GM18519 (cell line): ENCODE data around the gene BTG4.

Experiments
- ATAC-seq: cut with Tn5 transposase; IDR thresholded peaks from one replicate; pipeline ENCODE4 v1.9.1; 2021; ENCODE audit warnings: mild to moderate bottlenecking, moderate library complexity; ENCODE audit not compliant: unreplicated experiment, low FRiP score

The BTG4 gene

DNA sequence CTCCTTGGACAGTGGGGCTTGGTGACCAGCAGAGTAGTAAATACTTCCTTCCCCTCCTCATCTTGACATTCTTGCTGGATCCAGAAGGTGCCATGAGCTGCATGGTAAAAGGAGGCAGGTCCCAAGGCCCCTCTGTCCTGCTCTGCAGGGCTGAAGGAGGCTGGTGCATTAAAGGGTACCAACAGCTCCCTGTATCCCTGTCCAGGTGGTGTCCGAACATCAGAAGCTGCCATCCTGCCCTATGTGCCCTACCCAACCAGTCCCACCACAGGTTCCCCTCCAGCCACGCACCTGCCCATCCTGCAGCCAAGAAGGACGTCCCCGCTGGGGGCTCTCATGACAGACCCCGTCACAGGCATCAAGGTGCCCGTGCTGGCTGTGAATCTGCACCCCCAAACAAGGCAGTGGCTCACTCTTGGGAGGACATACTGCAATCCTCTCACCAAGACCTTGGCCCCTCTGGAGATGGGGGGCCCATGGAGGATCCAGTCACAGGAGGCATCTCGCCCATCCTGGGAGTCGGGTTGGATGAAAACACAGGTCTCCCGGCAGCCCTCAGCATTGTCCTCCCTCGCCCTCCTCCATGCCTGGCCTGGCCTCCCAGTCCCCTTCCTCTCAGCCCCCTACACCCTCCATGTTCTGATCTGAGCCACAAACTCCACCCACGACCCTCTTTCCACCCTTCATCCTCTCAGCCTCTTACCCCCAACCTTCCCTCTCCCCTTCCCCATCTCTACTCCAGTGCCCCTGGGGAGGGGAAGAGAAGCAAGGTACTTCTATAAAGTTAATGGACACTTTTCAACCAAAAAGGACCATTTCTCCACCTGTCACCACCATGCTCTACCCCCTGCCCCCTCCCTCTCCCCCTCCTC is 55.1 kb downstream of the BTG4 start:
- no peak for ATAC-seq

- no peak for ATAC-seq
Observed at GRCh38 chr11:111456086-111456858, 55.9 kb downstream of the BTG4 start.

- ATAC-seq: no peak
Observed at GRCh38 chr11:111455291-111456085, 56.7 kb downstream of the BTG4 start.

GRCh38 chr11:111454561-111455192 is 57.5 kb downstream of the BTG4 start:
- no peak for ATAC-seq

GRCh38 chr11:111452817-111453552 is 59.2 kb downstream of the BTG4 start:
- ATAC-seq: no peak

DNA sequence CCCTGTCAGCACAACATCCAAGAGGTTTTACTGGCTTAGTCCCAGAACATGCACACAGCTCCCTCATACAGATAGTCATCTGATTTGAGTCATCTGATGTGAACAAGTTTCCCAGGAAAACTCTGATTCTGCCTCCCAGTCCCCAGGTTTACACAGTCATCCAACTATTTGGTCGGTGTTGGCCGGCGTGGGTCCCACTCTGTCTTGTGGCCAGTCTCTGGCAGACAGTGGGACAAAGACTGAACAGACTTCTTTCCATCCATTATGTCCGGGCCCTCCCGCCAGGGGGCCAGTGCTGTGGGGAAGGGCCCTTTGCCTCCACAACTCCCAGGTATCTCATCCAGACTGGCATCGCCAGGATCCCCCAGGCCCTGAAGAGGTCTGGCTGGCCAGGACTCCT is 60.0 kb downstream of the BTG4 start:
- ATAC-seq: no peak

- peak; percentile 80 for ATAC-seq
Observed at GRCh38 chr11:111450480-111451320, 61.5 kb downstream of the BTG4 start.

- ATAC-seq: no peak
Observed at GRCh38 chr11:111449696-111450479, 62.3 kb downstream of the BTG4 start.

- ATAC-seq: no peak
Observed at GRCh38 chr11:111448831-111449557, 63.2 kb downstream of the BTG4 start.

GRCh38 chr11:111448414-111448813 is 63.8 kb downstream of the BTG4 start:
- ATAC-seq: no peak

GRCh38 chr11:111447931-111448330 is 64.3 kb downstream of the BTG4 start:
- no peak for ATAC-seq

DNA sequence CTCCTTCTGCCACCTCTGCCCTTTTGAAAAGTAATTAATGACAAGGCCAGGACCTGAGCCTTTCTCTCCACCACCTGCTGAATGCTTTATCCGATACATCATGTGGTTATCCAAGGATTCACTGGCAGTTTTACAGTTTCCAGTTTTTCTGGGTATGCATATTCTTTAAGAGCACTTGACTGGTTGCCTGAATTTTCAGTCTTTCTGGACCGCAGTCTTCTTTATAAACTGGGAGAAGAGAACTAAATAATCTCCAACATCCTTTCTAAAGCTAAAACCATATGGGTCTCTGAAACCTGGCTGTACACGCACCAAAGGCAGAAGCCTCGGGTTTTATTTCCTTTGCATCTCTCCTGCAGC is 65.1 kb downstream of the BTG4 start:
- ATAC-seq: no peak

DNA sequence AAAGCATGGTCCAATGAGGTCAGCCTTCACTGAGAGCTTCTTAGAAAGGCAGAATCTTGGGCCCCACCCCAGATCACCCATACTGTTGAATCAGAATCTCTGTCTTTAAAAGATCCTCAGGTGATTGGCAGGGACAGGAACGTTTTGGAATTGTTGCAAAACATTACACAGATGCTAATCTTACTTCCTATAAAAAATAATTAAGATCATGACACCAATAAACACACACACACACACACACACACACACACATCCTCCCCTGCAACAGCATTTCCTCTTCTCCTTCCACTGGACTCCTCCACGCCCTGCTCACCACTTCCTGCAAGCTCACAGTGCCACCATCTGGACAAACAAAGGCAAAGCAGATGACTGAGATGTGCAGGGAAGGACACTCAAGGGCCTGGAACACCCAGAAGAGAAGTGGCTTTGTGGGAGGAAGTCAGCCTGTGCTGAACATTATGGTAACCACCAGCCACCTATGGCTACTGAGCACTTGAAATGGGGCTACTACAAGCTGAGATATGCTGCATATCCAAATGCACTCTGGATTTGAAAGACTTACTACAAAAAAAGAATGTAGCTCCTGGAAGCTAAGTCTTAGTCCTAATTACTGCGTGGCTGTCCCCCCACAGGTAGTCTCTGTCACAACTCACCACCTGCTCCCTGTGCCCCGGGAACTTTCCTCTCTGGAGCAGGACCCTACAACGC is 65.6 kb downstream of the BTG4 start:
- ATAC-seq: peak; percentile 75

DNA sequence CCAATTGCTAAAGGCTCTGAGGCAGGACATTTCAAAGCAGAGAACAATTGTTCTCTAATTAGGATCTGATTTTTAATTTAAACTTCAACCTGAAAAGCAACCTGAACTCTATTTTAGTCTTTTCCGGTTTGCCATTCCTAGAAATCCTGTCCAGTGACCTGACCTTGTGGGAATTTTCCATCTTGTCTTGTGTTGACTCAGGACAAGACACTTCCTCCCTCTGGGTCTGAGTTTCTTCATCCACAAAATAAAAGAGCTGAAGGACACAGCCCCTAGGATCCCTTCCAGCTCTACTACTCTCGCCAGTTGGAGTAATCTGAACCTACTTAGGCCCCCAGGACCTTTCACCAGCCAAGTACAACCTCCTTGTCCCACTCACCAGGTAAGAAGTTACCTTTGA is 66.6 kb downstream of the BTG4 start:
- ATAC-seq: no peak
